Glutamatergic neuron (in vitro differentiated cells): ENCODE measurements around the gene ENTREP3. TPM values are rescaled to one million over a fixed set of nuclear protein-coding genes. Genes with fewer than 3 reads are reported as not detected.

Experiments
- DNase-seq: peaks from one replicate; pipeline ENCODE4 v3.0.0; 2022
- H3K27ac Mint-ChIP-seq: one replicate; pipeline ENCODE4 v1.8.0; 2020; ENCODE audit warnings: mild to moderate bottlenecking, mixed read lengths, inconsistent platforms; ENCODE audit not compliant: unreplicated experiment
- H3K27me3 Mint-ChIP-seq: one replicate; pipeline ENCODE4 v1.8.0; 2020; ENCODE audit warnings: mild to moderate bottlenecking, moderate library complexity, mixed read lengths, inconsistent platforms; ENCODE audit not compliant: unreplicated experiment
- H3K36me3 Mint-ChIP-seq: one replicate; pipeline ENCODE4 v1.8.0; 2020; ENCODE audit warnings: mild to moderate bottlenecking, mixed read lengths, inconsistent platforms; ENCODE audit not compliant: unreplicated experiment
- H3K4me1 Mint-ChIP-seq: one replicate; pipeline ENCODE4 v1.8.0; 2020; ENCODE audit warnings: mild to moderate bottlenecking, low read depth, mixed read lengths, inconsistent platforms; ENCODE audit not compliant: unreplicated experiment
- H3K4me3 Mint-ChIP-seq: one replicate; pipeline ENCODE4 v1.8.0; 2020; ENCODE audit warnings: mild to moderate bottlenecking, mixed read lengths, inconsistent platforms; ENCODE audit not compliant: unreplicated experiment
- H3K9me3 Mint-ChIP-seq: one replicate; pipeline ENCODE4 v1.8.0; 2020; ENCODE audit warnings: mild to moderate bottlenecking, moderate library complexity, mixed read lengths, inconsistent platforms; ENCODE audit not compliant: unreplicated experiment
- total RNA-seq: library from RNA; stranded (reverse); fragmentation: NEBNext Ultra II Directional; extraction: Animal tissue kit (Norgen Biotek cat#: 25700); gene quantifications from one replicate; pipeline ENCODE4 v1.2.1, GENCODE V29; 2021; ENCODE audit not compliant: unreplicated experiment
- TF ChIP-seq, protein P1 (sequence below): fragments of 200-600 bp; sonication (generic); IDR thresholded peaks from one replicate; pipeline ENCODE4 v1.5.0; 2021; ENCODE audit not compliant: partially characterized antibody, unreplicated experiment

The ENTREP3 gene
- total RNA-seq, 1 donor from 2014 or later, result 51.2 TPM

DNA sequence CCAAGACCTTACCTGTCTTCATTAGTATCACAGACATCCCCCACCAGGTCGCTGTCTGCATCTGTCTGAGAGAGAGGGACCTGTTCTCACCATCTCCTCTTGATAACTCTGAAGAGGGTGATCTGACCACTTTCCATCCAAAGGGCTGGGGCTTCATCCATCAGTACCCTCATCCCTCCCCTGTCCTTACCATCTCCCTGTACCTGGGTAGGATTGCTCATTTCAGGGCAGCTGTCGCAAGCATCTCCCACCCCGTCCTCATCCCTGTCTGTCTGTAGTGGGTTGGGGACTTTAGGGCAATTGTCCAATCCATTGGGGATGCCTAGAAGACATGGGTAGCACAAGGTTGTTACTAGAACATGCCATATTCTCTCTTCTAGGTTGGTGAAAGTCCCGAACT, 55.5 kb downstream of the ENTREP3 start:
- no peak overlapping the region for H3K27ac Mint-ChIP-seq
- H3K27me3 Mint-ChIP-seq, result peaks cover 11% of the 10 kb centered on the region
- TF ChIP-seq, protein P1, sequence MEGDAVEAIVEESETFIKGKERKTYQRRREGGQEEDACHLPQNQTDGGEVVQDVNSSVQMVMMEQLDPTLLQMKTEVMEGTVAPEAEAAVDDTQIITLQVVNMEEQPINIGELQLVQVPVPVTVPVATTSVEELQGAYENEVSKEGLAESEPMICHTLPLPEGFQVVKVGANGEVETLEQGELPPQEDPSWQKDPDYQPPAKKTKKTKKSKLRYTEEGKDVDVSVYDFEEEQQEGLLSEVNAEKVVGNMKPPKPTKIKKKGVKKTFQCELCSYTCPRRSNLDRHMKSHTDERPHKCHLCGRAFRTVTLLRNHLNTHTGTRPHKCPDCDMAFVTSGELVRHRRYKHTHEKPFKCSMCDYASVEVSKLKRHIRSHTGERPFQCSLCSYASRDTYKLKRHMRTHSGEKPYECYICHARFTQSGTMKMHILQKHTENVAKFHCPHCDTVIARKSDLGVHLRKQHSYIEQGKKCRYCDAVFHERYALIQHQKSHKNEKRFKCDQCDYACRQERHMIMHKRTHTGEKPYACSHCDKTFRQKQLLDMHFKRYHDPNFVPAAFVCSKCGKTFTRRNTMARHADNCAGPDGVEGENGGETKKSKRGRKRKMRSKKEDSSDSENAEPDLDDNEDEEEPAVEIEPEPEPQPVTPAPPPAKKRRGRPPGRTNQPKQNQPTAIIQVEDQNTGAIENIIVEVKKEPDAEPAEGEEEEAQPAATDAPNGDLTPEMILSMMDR, result no peak
- peaks cover 1% of the 10 kb centered on the region for H3K4me1 Mint-ChIP-seq
- peaks cover 13% of the 10 kb centered on the region for H3K9me3 Mint-ChIP-seq
- no peak overlapping the region for H3K4me3 Mint-ChIP-seq
- no peaks in the 10 kb centered on the region for H3K36me3 Mint-ChIP-seq
- no peak for DNase-seq

DNA sequence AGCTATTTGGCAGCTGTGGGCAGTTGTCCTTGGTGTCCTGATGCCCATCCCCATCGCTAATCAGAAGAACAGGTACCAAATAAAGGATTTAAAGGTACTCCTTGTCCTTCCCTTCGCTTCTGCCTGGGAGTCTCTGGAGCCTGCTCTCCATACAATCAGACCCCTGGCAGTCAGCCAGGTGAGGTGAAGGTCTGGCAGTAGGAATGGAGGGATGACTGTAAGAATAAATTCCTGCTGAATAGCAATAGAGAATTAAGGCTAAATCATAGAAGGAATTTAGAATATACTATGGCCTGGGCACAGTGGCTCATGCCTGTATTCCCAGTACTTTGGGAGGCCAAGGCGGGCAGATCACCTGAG, 56.8 kb downstream of the ENTREP3 start:
- Mint-ChIP-seq H3K36me3 (no peaks in the 10 kb centered on the region), H3K4me1 (peaks cover 7% of the 10 kb centered on the region), H3K9me3 (peaks cover 18% of the 10 kb centered on the region), H3K4me3 (no peak overlapping the region), H3K27me3 (peaks cover 18% of the 10 kb centered on the region), H3K27ac (no peak overlapping the region)
- TF ChIP-seq, protein P1, result no peak
- DNase-seq, result no peak

DNA sequence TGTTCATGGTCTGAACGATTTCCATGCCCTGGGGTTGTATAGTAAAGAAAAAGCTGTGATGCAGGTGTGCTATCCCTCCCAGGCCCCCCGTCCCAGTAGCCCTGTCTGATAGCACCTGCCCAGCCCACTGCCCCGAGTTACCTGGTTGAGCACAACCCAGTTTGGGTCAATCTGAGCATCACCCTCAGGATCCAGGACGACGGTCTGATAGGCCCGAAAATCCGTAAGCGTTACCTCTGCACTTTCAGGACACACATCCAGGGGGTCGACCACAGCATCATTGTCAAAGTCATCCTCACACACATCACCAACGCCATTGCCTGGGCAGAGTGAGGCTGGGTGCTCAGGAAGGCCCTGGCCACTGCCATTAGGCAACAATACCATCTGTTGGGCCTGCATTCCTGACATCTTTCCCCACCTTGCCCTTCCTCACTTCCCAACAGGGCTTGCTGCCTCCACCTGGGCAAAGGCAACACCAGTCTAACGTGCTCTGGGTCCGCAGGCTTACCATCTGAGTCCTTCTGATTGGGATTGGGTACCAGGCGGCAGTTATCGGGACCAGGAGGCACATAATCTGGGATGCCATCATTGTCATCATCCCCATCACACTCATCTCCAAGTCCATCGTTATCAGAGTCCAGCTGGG, 57.3 kb downstream of the ENTREP3 start:
- Mint-ChIP-seq H3K9me3 (peaks cover 19% of the 10 kb centered on the region), H3K27me3 (peaks cover 20% of the 10 kb centered on the region), H3K27ac (no peak overlapping the region), H3K4me1 (peaks cover 7% of the 10 kb centered on the region), H3K36me3 (no peaks in the 10 kb centered on the region), H3K4me3 (no peak overlapping the region)
- no peak for DNase-seq
- TF ChIP-seq, protein P1, result no peak

Other genes with a start within 250 kb of the ENTREP3 start
- gene DCST2, start 221.7 kb downstream of the ENTREP3 start, total RNA-seq, result 0.64 TPM
- not detected for gene DCST1, start 221.7 kb downstream of the ENTREP3 start, total RNA-seq
- 7.6 TPM for gene ADAM15, start 204.2 kb downstream of the ENTREP3 start, total RNA-seq
- 2.9 TPM for gene EFNA4, start 191.7 kb downstream of the ENTREP3 start, total RNA-seq
- gene EFNA3, start 176.6 kb downstream of the ENTREP3 start, total RNA-seq, result 14.6 TPM
- gene EFNA1, start 127.6 kb downstream of the ENTREP3 start, total RNA-seq, result 1.7 TPM
- gene SLC50A1, start 119.6 kb downstream of the ENTREP3 start, total RNA-seq, result 8.6 TPM
- 27.7 TPM for gene DPM3, start 115.0 kb downstream of the ENTREP3 start, total RNA-seq
- gene KRTCAP2, start 82.2 kb downstream of the ENTREP3 start, total RNA-seq, result 108 TPM
- 30.4 TPM for gene TRIM46, start 81.6 kb downstream of the ENTREP3 start, total RNA-seq
- gene THBS3, start 47.6 kb downstream of the ENTREP3 start, total RNA-seq, result 377 TPM
- 26.1 TPM for gene MTX1, start 46.8 kb downstream of the ENTREP3 start, total RNA-seq
- 65.8 TPM for gene SCAMP3, start 6.9 kb upstream of the ENTREP3 start, total RNA-seq
- 74.8 TPM for gene CLK2, start 18.0 kb upstream of the ENTREP3 start, total RNA-seq
- 30.5 TPM for gene HCN3, start 22.0 kb upstream of the ENTREP3 start, total RNA-seq
- gene PKLR, start 46.0 kb upstream of the ENTREP3 start, total RNA-seq, result not detected
- gene FDPS, start 53.4 kb upstream of the ENTREP3 start, total RNA-seq, result 265 TPM
- 305 TPM for gene RUSC1, start 65.4 kb upstream of the ENTREP3 start, total RNA-seq